Fibroblast of skin of abdomen (primary cell): ENCODE data around the gene TGIF2.
"Not testable (repeated sequence)": the region's sequence is repeated elsewhere in the genome, so short reads cannot be mapped to it uniquely, and the experiment has no call there.

ENCODE experiments used
- DNase-seq: peaks from one replicate; pipeline ENCODE4 v3.0.0-alpha.2; 2013

The TGIF2 gene

DNA sequence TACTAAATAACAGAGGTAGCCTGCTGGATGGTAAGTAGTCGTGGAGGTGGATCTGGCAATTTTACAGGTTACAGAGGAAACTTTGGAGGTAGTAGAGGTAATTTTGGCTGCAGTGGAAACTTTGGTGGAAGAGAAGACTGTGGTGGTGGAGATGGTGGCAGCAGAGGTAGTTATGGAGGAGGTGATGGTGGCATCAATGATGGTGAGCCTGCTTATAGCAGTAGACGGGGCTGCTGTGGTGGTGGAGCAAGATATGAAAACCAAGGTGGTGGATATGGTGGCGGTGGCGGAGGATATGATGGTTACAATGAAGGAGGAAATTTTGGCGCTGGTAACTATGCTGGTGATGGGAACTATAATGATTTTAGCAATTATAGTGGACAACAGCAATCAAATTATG lies 47.5 kb downstream of the TGIF2 start:
- DNase-seq: no peak

DNA sequence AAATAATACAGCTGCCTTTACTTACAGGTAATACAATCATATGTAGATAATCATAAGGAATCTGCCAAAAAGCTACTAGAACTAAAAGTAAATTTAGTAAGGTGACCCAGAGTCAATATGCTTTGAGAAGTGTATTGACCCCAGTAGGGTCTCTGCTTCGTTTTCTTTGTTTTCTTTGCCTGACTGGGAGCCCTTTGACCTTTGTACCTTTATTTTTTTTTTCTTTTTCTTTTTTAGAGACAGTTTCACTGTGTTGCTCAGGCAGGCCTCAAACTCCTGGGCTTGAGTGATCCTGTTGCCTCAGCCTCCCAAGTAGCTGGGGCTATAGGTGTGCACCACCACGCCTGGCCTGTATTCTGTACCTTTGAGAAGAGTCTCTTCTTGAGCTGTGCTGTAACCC lies 50.0 kb downstream of the TGIF2 start:
- no peak for DNase-seq

DNA sequence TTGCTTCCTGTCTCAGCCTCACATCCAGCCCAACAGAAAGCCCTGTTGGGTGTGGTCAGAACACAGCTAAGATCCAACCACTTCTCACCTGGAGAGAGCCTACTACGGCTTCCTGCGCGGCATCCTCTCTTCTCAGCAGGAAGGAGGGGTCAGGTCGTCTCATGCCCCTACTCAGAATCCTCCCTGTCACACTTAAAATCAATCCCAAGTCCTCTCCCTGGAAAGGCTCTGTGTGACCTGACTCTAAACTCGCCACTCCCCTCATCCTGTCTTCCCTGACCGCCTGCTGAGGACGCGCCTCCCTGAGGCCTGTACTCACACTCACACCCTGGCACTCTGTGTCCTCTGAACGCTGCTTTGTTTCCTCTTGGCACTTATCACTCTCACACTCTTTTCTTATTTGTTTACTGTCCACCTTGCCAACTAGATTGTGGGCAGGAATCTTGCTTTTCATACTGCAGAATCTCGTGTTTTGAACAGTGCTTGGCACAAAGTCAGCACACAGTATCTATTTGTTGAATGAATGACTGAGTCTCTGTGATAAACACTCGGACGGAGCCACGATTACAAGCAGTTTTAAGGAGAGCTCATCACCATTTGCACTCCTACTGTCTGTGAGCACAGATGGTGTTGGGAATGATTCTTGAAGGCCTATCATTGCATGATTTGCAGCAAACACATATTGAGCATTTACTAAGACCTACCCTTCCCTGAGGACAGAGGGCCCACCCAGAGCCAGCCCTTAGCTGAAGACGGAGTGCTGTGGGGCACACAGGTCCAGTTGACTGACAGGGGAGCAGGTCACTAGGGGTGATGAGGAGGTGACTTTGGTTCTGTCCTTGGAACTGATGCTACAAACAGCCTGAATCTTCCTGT lies 50.9 kb downstream of the TGIF2 start:
- no peak for DNase-seq

DNA sequence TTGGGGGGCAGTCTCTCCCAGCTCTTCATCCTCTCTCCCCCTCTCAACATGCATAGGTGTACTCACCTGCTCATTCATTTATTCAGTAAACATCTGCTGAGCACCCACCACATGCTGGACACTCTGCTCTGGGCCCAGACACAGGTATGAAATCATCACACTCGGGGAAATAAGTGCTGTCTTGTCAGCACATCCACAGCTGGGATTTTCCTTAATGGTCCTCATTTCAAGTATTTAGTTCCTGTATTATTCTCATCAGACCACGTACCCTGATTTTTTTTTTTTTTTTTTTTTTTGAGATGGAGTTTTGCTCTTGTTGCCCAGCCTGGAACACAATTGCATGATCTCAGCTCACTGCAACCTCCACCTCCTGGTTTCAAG lies 51.5 kb downstream of the TGIF2 start:
- no peak for DNase-seq

DNA sequence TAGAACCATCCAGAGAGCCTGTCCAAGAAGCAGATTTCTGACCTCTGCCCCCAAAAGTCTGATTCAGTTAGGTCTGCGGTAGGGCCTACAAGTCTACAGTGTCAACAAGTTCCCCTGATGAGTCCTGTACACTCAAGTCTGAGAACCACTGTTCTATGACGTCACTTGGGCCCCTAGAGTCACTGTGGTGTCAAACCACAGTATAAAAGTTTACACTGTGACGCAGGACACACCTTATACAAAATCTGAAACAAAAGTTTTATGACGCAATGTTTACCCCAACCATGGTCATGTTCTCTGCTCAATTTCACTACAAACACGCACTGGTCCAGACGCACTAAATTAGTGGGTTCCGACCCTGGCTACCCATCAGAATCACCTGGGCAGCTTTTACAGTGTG lies 54.7 kb downstream of the TGIF2 start:
- no peak for DNase-seq

DNA sequence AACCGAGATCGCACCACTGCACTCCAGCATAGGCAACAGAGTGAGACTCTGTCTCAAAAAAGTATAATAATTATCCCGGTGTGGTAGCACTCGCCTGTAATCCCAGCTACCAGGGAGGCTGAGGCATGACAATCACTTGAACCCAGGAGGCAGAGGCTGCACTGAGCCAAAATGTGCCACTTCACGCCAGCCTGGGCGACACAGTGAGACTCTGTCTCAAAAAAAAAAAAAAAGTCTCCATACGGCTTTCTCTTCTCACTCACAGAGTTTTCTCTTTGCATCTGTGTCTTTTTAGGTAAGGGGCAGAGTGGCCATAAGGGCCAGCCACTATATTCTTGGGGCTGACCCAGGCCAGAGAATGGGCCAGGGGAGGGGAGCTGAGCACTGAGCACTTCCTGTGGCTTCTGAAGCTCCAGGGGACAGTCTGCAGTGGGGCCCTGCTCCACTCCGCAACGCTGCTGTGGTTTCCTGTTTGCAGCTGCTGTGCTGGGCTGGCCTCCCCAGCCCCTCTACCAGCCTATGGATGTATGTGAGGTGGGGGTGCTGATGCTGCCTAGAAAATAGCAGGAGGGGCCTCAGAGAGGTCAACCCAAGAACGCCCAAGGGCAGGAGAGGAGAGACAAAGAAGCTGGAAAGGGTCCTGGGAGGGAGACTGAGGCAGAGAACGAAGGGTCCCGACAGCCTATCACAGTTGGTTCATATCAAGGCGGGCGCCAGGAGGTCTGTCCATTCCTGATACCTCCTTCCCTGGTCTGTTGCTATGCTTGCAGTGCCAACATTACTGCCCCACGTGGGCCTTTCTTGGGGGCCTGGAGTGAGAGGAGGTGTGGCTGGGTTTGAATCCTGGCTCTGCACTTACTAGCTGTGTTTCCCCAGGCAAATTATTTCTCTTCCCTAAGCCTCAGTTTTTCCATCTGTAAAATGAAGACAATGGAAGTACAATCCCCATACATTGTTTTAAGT lies 56.6 kb downstream of the TGIF2 start:
- DNase-seq: no peak

DNA sequence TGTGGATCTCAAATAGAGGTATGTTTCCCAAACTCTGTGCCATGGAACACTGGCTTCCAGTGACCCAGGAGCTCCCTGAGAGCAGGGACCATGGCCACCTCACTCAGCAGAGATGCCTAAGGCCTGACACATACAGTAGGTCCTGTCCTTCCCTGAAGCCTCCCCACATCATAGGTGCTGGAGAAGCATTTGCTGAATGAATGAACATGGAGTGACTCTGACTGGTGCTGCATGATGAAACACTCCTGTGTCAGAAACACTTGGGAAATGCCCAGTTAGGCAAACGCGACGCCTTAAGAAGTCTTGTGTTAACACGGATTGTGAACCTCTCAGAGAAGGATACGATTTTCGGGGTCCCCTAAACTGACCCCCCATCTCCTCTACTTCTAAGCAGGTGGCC lies 58.2 kb downstream of the TGIF2 start:
- DNase-seq: no peak

DNA sequence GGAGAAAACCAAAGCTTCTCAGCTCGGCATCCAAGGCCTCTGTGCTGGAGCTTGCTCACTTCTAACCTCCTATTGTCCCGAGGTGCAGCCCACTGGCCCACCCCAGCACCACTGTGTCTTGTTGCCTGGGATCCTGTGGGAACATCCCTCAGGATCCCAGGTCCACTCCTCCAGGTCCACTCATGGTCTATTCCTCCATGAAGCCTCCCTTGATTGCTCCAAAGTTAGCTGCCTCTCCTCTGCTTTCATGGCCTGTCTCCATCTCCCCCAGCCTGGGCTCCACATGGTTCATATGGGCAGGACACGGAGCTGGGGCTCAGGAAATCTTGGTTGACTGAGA lies 58.7 kb downstream of the TGIF2 start:
- no peak for DNase-seq

DNA sequence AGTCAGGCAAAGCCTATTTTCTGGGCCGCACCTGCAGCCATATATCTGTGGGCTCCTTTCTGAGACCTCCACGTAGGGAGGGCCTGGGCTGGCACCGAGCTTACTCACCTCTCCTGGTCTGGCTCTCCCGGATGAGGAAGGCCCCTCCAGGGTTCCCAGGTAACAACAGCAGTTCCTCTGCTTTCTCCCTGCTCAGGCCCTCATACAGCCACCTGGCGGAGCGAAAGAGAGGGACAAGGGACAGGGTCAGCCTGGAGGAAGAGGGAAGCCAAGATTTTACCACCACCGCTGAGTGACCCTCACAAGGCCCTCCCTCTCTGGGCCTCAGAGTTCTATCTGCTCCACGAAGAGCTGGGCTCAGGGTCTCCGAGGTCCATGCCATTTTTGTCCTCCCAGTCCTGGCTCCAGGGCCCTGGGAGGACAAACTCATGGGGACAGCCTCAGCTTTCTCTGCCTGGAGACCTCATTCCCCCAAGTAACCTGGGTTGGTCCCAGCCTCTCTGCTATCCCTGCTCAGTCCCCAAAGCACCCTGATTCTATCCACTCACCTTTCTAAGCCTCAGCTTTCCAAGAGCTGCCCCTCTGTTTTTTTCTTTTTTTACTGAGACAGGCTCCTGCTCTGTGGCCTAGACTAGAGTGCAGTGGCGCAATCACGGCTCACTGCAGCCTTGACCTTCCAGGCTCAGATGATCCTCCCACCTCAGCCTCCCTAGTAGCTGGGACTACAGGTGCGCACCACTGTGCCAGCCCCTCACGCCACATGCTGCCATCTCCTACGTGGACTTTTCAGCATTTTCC lies 59.3 kb downstream of the TGIF2 start:
- DNase-seq: no peak

DNA sequence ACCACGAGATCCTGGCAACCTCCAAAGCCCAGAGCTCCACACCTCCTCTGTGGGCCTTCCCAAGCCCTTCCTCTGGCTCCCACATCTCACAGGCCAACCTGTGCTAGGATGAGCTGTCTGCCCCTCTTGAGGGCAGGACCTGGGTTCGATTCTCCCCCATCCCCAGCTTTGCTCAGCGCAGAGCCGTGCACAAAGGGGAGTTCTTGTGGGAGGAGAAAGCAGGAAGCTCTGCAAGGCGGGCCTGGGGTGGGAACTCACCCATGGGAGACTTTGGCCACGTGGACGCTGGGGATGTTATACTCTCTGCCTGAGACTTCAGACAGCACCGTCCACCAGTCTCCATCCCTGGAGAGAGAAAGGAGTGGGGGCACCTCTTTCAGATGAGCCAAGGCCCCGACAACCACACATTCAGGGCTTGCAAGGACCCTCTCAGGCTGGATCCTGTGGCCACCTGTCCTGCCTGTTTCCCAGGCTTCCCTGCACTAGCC lies 59.9 kb downstream of the TGIF2 start:
- no peak for DNase-seq

DNA sequence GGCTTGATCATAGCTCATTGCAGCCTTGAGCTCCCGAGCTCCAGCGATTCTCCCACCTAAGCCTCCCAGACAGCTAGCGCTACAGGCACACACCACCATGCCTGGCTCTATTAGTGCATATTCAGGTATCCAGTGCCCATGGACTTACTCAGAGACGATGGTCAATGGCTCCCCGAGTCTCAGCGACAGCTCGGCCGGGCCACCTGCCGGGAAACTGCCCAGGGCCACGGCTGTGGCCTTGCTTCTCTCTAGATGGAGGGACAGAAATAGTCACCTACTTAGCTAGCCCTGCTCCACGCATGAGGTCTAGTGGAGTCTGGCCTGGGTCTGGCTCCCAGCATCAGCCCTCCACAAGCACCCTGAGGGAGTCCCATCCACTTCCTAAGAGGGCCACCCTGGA lies 60.9 kb downstream of the TGIF2 start:
- DNase-seq: no peak

DNA sequence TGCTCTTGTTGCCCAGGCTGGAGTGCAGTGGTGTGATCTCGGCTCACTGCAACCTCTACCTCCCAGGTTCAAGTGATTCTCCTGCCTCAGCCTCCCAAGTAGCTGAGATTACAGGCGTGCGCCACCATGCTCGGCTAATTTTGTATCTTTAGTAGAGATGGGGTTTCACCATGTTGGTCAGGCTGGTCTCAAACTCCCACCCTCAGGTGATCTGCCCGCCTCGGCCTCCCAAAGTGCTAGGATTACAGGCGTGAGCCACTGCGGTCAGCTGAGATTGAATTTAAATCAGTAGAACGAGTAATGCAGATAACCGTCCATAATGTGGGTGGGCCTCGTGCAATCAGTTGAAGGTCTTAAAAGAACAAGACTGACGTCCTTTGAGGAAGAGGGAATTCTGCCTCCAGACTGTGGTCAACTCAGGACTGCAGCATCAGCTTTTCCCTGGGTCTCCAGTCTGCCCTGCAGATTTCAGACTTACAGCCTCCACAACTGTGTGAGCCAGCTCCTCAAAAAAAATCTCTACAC lies 65.5 kb downstream of the TGIF2 start:
- not testable (repeated sequence) for DNase-seq

DNA sequence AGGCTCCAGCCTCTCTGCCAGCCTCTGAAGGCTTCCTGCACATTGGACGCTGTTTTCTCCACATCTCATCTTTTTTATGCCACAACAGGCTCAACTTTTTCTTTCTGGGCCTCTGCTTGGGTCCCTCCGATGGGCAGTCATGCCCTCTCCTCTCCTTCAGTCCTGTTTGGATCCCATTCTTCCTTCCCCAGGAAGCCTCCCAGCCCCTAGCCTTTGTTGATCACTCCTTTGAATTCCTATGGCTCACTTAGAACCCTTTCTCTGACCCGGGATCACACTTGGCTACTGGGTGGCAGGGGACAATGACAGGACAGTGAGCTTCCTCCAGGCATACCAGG lies 68.1 kb downstream of the TGIF2 start:
- DNase-seq: no peak

DNA sequence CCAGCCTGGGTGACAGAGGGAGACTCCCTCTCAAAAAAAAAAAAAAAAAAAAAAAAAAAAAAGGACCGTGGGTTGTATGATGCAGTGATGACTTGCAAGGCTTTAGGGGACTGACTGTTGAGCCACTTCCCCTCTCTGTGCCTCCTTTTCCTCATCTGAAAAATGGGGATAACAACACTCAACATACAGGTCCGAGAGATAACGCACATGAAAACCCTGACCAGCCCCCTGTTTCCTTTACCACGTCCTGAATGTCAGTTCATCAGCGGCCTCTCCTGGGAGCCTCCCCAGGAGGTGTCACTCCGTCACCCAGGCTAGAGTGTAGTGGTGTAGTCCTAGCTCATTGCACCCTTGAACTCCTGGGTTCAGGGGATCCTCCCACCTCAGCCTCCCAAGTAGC lies 68.7 kb downstream of the TGIF2 start:
- DNase-seq: no peak
